Measurements from ENCODE around the gene PDCL3. TPM values are rescaled to one million over a fixed set of nuclear protein-coding genes. Genes with fewer than 3 reads are reported as not detected.

The PDCL3 gene
- total RNA-seq, 1 experiment from 2014 or later: 21.3 TPM

DNA sequence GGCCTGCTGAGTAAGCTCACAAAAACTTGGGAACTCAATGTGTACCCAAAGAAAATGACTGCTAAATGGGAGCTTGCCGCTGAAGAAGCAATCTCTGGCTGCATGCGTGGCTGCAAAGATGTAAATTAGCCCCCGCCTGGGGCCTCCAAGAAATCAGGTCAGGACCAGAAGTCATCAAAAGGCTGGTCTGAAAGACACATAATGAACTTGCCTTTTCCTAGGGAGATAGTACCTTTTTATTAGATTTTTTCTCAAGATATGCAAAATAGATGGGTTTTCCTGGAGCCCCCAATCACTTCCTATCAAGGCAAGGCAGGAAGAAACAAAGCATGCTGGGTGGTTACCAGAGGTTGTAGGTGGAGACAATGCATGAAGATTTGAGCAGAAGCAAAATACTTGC lies 38.9 kb downstream of the PDCL3 start:
- no peaks in the 10 kb centered on the region for H3K4me1 Mint-ChIP-seq (ENCODE audit: low read depth, unreplicated experiment)
- H3K36me3 Mint-ChIP-seq (ENCODE audit: insufficient read depth, unreplicated experiment): no peaks in the 10 kb centered on the region
- no peak for DNase-seq
- H3K9me3 Mint-ChIP-seq (ENCODE audit: unreplicated experiment): no peaks in the 10 kb centered on the region
- POLR2A ChIA-PET: interaction anchor here (0.6 kb wide), 1 partner anchor 9 kb away, joined by 3 read pairs; no protein-coding TSS in a partner anchor
- no peak overlapping the region for H3K4me3 Mint-ChIP-seq (ENCODE audit: unreplicated experiment)
- no peak overlapping the region for H3K4me3 ChIP-seq (ENCODE audit: low read depth, low read length)
- TF ChIP-seq CTCF (IDR thresholded peaks at IDR 0.05; ENCODE audit: insufficient read depth in 1 of 2, low read depth in 1 of 2, low read length in 1 of 2, severe bottlenecking in 1 of 2, unreplicated experiment in 1 of 2): no peak
- H3K27ac Mint-ChIP-seq (ENCODE audit: unreplicated experiment): no peak overlapping the region
- H3K9me3 ChIP-seq: no peaks in the 10 kb centered on the region
- no peaks in the 10 kb centered on the region for H3K27me3 ChIP-seq (replicated peaks; ENCODE audit: control insufficient read depth, insufficient read depth, low read length)
- BruUV-seq (replicated peaks): no TSS peak
- peaks cover 3% of the 10 kb centered on the region for H3K27me3 Mint-ChIP-seq (ENCODE audit: insufficient read depth, unreplicated experiment)
- CTCF ChIA-PET: interaction anchor here (0.7 kb wide), 1 partner anchor 8 kb away, joined by 4 read pairs; no protein-coding TSS in a partner anchor
- intact Hi-C loops (cut with micrococcal nuclease; ENCODE audit: unreplicated experiment): no loop called here
- H3K36me3 ChIP-seq (ENCODE audit: control insufficient read depth, insufficient read depth, low read length): no peaks in the 10 kb centered on the region
- H3K4me1 ChIP-seq: no peaks in the 10 kb centered on the region

GRCh38 chr2:100603414-100603813 lies 40.6 kb downstream of the PDCL3 start:
- Mint-ChIP-seq H3K36me3 (ENCODE audit: insufficient read depth, unreplicated experiment) (no peaks in the 10 kb centered on the region), H3K4me3 (ENCODE audit: unreplicated experiment) (no peak overlapping the region), H3K27ac (ENCODE audit: unreplicated experiment) (no peak overlapping the region), H3K27me3 (ENCODE audit: insufficient read depth, unreplicated experiment) (peaks cover 3% of the 10 kb centered on the region), H3K9me3 (ENCODE audit: unreplicated experiment) (no peaks in the 10 kb centered on the region), H3K4me1 (ENCODE audit: low read depth, unreplicated experiment) (no peaks in the 10 kb centered on the region)
- intact Hi-C loops (cut with micrococcal nuclease; ENCODE audit: unreplicated experiment): no loop called here
- no peaks in the 10 kb centered on the region for H3K4me1 ChIP-seq
- BruUV-seq (replicated peaks): no TSS peak
- no peak overlapping the region for H3K4me3 ChIP-seq (ENCODE audit: low read depth, low read length)
- H3K27me3 ChIP-seq (replicated peaks; ENCODE audit: control insufficient read depth, insufficient read depth, low read length): no peaks in the 10 kb centered on the region
- no peaks in the 10 kb centered on the region for H3K9me3 ChIP-seq
- ChIA-PET CTCF (interaction anchor here (0.6 to 0.7 kb wide), 4 partner anchors 9 to 380 kb away, joined by 3 to 12 read pairs (median 4); no protein-coding TSS in a partner anchor), POLR2A (interaction anchor here (0.6 kb wide), 1 partner anchor 37 kb away, joined by 4 read pairs; no protein-coding TSS in a partner anchor)
- DNase-seq: peak in 1 of 2 experiments; percentile 18
- H3K36me3 ChIP-seq (ENCODE audit: control insufficient read depth, insufficient read depth, low read length): no peaks in the 10 kb centered on the region
- no peak for TF ChIP-seq CTCF (IDR thresholded peaks at IDR 0.05; ENCODE audit: insufficient read depth in 1 of 2, low read depth in 1 of 2, low read length in 1 of 2, severe bottlenecking in 1 of 2, unreplicated experiment in 1 of 2)

DNA sequence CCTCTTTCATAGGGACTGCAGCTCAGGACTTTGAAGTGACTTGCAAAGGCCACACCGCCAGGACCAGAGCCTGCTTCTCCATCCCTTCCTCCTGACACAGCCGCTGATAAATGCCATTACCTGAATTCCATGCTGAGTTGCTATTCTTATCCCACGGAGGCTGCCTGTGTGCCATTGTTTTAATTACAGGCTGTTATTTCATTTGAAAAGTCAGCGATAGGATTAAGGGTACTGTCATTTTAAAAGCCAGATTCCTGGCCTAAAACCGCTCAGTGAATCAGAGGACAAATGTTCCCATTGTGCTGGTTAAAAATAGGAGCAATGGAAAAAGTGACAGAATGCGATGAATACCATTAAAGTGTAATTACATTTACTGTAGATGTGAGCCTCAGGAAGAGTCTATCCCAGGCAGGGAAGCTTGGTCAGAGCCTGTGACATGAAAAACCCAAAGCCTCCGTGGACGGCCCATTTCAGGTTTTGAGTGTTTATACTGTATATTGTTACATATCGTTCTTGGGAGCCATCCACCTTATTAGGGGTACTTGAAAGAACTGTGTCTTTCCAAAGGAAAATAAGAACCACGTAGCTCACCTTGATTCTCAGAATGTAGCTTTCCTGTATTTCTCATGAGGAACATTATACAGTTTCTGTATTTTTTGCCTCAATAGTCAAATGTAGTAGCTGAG lies 41.3 kb downstream of the PDCL3 start:
- Histone ChIP-seq H3K9me3 (no peaks in the 10 kb centered on the region), H3K27me3 (replicated peaks; ENCODE audit: control insufficient read depth, insufficient read depth, low read length) (no peaks in the 10 kb centered on the region), H3K36me3 (ENCODE audit: control insufficient read depth, insufficient read depth, low read length) (no peaks in the 10 kb centered on the region), H3K4me1 (no peaks in the 10 kb centered on the region), H3K4me3 (ENCODE audit: low read depth, low read length) (no peak overlapping the region)
- Mint-ChIP-seq H3K27ac (ENCODE audit: unreplicated experiment) (no peak overlapping the region), H3K36me3 (ENCODE audit: insufficient read depth, unreplicated experiment) (no peaks in the 10 kb centered on the region), H3K9me3 (ENCODE audit: unreplicated experiment) (no peaks in the 10 kb centered on the region), H3K4me3 (ENCODE audit: unreplicated experiment) (no peak overlapping the region), H3K27me3 (ENCODE audit: insufficient read depth, unreplicated experiment) (peaks cover 3% of the 10 kb centered on the region), H3K4me1 (ENCODE audit: low read depth, unreplicated experiment) (no peaks in the 10 kb centered on the region)
- DNase-seq: no peak
- BruUV-seq (replicated peaks): no TSS peak
- TF ChIP-seq CTCF (IDR thresholded peaks at IDR 0.05; ENCODE audit: insufficient read depth in 1 of 2, low read depth in 1 of 2, low read length in 1 of 2, severe bottlenecking in 1 of 2, unreplicated experiment in 1 of 2): no peak
- CTCF ChIA-PET: interaction anchor here (0.6 to 0.7 kb wide), 4 partner anchors 9 to 380 kb away, joined by 3 to 12 read pairs (median 4); no protein-coding TSS in a partner anchor
- intact Hi-C loops (cut with micrococcal nuclease; ENCODE audit: unreplicated experiment): no loop called here
- POLR2A ChIA-PET: interaction anchor here (0.6 kb wide), 1 partner anchor 38 kb away, joined by 4 read pairs; no protein-coding TSS in a partner anchor

All from Caco-2 (cell line).